Measurements from ENCODE around the gene TDG.
"Not testable (repeated sequence)": the region's sequence is repeated elsewhere in the genome, so short reads cannot be mapped to it uniquely, and the experiment has no call there.

Gene TDG

GRCh38 chr12:104022786-104023185 lies 57.1 kb downstream of the TDG start:
- DNase-seq (ENCODE audit: low read depth) = no peak

GRCh38 chr12:104023710-104024109 lies 58.0 kb downstream of the TDG start:
- DNase-seq (ENCODE audit: low read depth) = no peak

GRCh38 chr12:104024348-104024747 lies 58.7 kb downstream of the TDG start:
- DNase-seq (ENCODE audit: low read depth) = no peak

- no peak for DNase-seq (ENCODE audit: low read depth)
Measured at GRCh38 chr12:104025771-104026170, 60.1 kb downstream of the TDG start.

- DNase-seq (ENCODE audit: low read depth) = no peak
Measured at GRCh38 chr12:104026841-104027599, 61.3 kb downstream of the TDG start.

- not testable (repeated sequence) for DNase-seq (ENCODE audit: low read depth)
Measured at GRCh38 chr12:104030596-104030995, 64.9 kb downstream of the TDG start.

GRCh38 chr12:104036143-104036542 lies 70.5 kb downstream of the TDG start:
- DNase-seq (ENCODE audit: low read depth) = not testable (repeated sequence)
